Fibroblast of the aortic adventitia (primary cell): ENCODE results near the gene GLRA3. TPM values are rescaled to one million over a fixed set of nuclear protein-coding genes. Genes with fewer than 3 reads are reported as not detected.
A peak's percentile ranks its signal among the peaks of the same experiment; 100 is the strongest.

Experiments used
- DNase-seq: peaks from one replicate; pipeline ENCODE4 v3.0.0-alpha.2; 2010; ENCODE audit warnings: low read depth
- H3K4me3 ChIP-seq: 2 replicates; pipeline ENCODE4 v1.5.1; 2011; ENCODE audit warnings: low read depth, mild to moderate bottlenecking, control low read depth, low read length, moderate library complexity
- total RNA-seq: library from RNA; depleted of rRNA; stranded (reverse); fragments of >200 nt; gene quantifications from 2 replicates; pipeline ENCODE4 v1.2.3, GENCODE V29; 2012; ENCODE audit warnings: low replicate concordance
- TF ChIP-seq, protein P1 (sequence below): IDR thresholded peaks from 2 replicates; pipeline ENCODE4 v1.5.1; 2011; ENCODE audit warnings: mild to moderate bottlenecking, low read length, control low read depth, inconsistent platforms; ENCODE audit not compliant: insufficient read depth

Gene GLRA3
- total RNA-seq, 1 donor = not detected

DNA sequence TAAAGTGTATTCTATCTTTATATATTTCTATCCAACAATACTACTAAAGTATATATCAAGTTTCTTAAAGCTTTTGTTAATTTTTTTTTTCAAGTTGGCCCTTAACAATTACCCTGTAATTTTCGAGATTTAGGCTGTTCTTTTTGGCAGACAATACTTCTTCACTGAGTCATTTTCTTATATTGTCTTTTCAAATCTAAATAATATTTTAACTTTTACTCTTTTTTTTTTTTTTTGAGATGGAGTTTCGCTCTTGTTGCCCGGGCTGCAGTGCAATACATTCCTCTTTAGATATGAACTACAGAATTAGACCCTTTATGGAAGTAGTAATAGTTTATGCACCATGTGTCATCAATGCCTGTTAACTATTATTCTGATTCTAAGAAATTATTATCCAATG, 120.7 kb downstream of the GLRA3 start:
- DNase-seq = peak; percentile 27
- TF ChIP-seq, protein P1, sequence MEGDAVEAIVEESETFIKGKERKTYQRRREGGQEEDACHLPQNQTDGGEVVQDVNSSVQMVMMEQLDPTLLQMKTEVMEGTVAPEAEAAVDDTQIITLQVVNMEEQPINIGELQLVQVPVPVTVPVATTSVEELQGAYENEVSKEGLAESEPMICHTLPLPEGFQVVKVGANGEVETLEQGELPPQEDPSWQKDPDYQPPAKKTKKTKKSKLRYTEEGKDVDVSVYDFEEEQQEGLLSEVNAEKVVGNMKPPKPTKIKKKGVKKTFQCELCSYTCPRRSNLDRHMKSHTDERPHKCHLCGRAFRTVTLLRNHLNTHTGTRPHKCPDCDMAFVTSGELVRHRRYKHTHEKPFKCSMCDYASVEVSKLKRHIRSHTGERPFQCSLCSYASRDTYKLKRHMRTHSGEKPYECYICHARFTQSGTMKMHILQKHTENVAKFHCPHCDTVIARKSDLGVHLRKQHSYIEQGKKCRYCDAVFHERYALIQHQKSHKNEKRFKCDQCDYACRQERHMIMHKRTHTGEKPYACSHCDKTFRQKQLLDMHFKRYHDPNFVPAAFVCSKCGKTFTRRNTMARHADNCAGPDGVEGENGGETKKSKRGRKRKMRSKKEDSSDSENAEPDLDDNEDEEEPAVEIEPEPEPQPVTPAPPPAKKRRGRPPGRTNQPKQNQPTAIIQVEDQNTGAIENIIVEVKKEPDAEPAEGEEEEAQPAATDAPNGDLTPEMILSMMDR = no peak
- no peak overlapping the region for H3K4me3 ChIP-seq

DNA sequence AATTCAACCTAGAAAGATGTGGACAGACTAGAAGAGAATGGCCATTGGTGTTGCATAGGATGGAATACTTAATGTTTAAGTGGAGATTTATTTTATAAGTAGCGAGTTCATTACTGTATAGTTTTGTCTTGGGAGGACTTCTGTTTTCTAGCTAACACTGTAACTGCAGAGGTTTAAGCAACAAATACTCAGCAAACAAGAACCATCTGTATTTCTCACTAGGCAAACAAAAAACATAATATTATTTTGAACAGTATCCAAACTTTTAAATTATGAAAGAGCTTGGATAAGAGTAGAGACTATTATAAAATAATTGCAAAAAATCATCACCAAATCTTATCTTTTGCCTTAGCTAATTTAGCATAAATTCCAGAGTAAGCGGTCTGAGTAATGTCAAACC, 121.1 kb downstream of the GLRA3 start:
- TF ChIP-seq, protein P1 = no peak
- H3K4me3 ChIP-seq = no peak overlapping the region
- DNase-seq = no peak

DNA sequence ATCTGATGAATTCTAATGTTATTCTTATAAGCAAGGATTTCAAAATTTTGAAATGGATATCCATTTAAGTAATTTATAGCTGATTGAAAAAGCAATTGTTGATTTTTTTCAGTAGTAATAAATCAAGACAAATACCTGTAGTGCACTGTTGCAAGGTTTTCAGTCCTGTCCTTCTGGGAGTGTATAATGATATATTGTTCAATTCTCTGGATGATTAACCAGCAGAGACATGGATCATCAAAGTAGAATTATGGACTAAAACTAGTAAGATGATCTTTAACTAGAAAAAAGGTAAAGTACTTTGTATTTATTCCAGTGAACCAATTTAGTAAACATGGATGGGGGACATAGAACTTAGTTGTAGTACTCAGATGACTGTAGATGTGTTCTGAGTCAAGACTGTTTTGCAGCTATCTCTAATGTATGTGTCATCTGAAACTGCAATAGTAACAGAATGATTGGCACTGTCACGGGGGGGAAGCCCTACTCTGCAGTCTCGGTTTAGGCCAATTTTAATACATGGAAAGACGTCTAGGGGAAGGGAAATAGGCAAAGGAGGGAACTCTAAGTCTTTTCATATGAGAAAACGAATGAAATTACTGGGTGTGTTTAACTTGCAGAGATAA, 121.9 kb downstream of the GLRA3 start:
- DNase-seq = no peak
- TF ChIP-seq, protein P1 = no peak
- H3K4me3 ChIP-seq = no peak overlapping the region

DNA sequence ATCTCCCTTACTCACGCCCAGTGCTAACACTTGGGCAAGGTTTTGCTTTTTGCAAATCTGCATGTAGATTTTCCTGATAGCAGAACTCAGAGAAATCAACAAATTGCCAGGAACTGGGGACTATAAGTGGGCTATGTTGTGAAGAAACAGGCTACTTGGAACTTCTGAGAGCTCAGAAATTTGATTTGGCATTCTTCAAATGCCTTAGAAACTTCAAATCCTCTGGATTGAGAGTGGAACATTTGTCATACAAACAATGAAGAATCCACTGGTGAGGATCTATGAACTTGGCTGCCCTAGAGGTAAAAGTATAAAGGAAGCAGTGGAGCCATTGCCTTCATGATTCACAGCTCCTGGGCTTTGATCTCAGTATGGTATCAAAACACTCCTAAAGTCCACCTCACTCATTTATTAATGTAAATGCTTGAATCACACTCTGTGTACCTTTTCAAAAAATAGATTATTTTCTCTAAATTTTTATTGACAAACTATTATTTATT, 126.0 kb downstream of the GLRA3 start:
- TF ChIP-seq, protein P1 = no peak

DNA sequence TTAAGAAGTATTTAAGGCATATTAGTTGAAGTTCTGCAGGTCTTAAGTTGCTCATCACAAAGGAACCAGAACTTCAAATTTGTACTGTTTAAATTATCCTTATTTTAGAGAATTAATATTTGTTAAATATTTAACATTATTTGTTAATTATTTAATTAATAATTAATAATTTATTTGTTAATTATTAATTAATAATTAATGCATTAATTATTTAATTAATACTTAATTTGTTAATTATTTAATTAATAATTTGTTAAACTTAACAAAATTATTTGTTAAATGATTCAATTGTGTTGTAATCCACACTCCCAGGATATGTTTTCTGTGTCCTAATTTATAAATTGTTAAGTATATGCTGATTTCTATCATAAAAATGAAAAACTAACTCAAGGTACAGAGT, 129.4 kb downstream of the GLRA3 start:
- H3K4me3 ChIP-seq = no peak overlapping the region
- TF ChIP-seq, protein P1 = no peak
- DNase-seq = no peak

More for the DNA sequence above, 126.0 kb downstream of the GLRA3 start:
- DNase-seq = peak; percentile 35
- H3K4me3 ChIP-seq = no peak overlapping the region

DNA sequence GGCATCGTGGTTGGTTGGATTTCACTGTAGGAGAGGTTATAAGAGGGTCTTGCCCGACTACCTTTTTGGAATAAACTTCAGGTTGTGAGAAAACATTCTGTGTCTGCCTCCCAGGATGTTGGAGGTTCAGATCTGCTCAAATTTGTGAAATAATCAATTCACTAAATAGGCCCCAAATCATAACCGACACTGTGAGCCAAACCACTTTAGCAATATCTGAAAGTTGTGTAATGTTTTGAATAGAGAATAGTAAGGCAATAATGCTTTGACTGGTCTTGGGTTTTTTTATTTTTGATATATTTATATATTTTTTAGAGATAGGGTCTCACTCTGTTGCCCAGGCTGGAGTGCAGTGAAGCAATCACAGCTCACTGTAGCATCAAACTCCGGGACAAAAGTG, 131.2 kb downstream of the GLRA3 start:
- no peak overlapping the region for H3K4me3 ChIP-seq
- TF ChIP-seq, protein P1 = no peak
- DNase-seq = no peak

DNA sequence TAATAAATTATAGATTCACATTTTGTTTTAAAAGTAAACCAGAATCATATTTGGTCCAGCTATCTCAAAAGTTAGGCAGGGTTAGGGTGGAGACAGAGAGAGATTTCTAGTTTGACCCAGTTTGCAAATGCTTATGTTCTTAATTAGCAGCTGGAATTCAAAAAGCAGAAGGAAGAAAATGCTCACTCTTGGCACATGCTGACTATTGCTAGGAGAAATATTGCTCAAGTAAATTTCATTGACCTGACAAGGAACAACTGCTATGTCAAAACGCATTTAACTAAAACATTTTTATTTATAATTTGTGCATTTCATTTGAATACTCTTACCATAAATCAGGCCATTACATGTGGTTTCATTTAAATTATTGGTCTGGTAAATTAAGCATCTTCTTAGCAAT, 131.8 kb downstream of the GLRA3 start:
- DNase-seq = peak; percentile 83
- TF ChIP-seq, protein P1 = no peak
- no peak overlapping the region for H3K4me3 ChIP-seq
